Measurements from ENCODE around the gene ECHDC3.
"Not testable (repeated sequence)": the region's sequence is repeated elsewhere in the genome, so short reads cannot be mapped to it uniquely, and the experiment has no call there.

Gene ECHDC3

DNA sequence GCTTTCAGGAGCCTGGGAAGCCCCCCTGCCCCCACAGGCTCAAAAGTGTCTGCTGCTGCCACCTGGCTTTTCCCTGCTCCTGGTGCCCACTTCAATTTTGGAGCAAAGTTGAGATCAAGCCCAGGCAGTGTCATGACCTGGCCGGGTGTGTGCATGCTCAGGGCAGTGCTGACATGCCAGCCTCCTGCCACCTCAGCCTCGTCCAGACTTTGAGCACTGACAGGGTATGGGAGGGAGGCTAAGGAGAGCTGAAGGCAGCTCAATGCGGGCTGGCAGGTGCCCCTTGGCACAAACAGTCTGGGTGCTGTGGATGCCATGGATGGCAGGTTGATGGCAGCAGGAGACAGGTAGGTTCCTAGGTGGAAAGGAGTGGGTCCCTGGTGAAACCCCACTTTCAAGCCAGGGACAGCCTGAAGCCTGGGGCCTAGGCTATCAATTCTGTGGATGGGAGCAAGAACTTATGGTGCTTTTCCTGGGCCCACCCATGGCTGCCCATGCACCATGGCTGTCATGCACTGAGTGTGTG lies 12.3 kb upstream of the ECHDC3 start:
- no peak for TF ChIP-seq CTCF (conservative IDR thresholded peaks at IDR 0.05)
- H3K27ac ChIP-seq, result no peak overlapping the region

GRCh38 chr10:11730779-11731178 lies 11.4 kb upstream of the ECHDC3 start:
- no peak for TF ChIP-seq CTCF (conservative IDR thresholded peaks at IDR 0.05)

GRCh38 chr10:11736767-11737166 lies 5.4 kb upstream of the ECHDC3 start:
- H3K27ac ChIP-seq, result not testable (repeated sequence)

More at GRCh38 chr10:11730779-11731178, 11.4 kb upstream of the ECHDC3 start:
- H3K27ac ChIP-seq, result no peak overlapping the region

GRCh38 chr10:11737258-11738032 lies 4.7 kb upstream of the ECHDC3 start:
- peak overlapping the region; percentile 66 for H3K27ac ChIP-seq

- H3K27ac ChIP-seq, result no peak overlapping the region
- no peak for TF ChIP-seq CTCF (conservative IDR thresholded peaks at IDR 0.05)
Observed at GRCh38 chr10:11740907-11741306, 1.3 kb upstream of the ECHDC3 start.

DNA sequence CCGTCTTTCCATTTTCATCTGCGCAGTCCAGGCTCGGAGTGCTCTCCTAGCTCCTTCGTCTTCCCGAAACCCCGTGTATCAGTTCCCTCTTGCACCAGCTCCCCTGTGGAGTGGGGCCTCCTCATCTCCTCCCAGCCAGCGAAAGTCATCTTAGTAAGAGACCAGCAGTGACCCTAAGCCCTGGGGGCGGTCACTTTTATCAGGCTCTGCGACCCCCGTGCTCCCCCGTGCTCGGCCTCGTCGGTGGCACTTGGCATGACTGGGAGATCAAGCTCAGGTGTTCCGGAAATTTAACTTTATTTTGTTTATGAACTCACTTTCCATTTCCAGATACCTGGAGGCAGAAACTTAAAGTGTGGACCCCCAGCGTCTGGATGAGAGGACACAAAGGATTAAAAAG lies 574 bp upstream of the ECHDC3 start:
- TF ChIP-seq CTCF (conservative IDR thresholded peaks at IDR 0.05), result no peak
- H3K27ac ChIP-seq, result no peak overlapping the region

DNA sequence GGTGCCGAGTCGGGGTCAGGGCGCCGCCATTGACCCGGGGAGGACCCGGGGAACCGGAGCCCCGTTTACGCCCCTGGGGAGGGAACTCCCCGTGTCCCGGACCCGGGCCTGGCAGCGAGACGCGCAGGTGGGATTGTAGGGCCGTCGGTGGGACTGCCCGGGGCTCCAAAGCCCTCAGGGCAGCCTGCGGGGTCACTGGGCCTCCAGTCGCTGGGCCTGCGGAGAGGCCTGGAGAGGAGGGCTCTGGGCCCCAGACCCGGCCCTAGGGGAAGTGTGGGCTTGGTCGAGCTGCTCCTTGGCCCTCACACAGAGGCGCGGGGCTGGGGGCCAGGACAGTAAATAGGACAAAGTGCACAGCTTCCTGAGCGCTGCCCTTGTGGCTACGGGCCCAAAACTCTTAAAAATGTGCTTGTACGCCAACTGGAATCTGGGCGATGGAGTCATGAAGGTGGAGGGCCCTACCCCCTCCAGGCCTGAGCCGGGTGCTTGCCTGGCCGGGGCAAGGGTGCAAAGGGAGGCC lies 657 bp downstream of the ECHDC3 start:
- TF ChIP-seq CTCF (conservative IDR thresholded peaks at IDR 0.05), result no peak
- peak overlapping the region; percentile 23; the same call in 1 of the 2 replicates for H3K27ac ChIP-seq

- TF ChIP-seq CTCF (conservative IDR thresholded peaks at IDR 0.05), result no peak
- H3K27ac ChIP-seq, result no peak overlapping the region
Observed at GRCh38 chr10:11743461-11744338, 1.5 kb downstream of the ECHDC3 start.

Data from VCaP (cell line).